IPS-18c (cell line): Measurements from ENCODE around the gene ANKRD55.
"Not testable (repeated sequence)": the region's sequence is repeated elsewhere in the genome, so short reads cannot be mapped to it uniquely, and the experiment has no call there.

Experiments
- H3K4me3 ChIP-seq: 2 replicates; pipeline ENCODE4 v1.7.0; 2013; ENCODE audit warnings: low read depth, mild to moderate bottlenecking, low read length, moderate library complexity; ENCODE audit not compliant: insufficient read depth
- H3K9me3 ChIP-seq: one replicate; pipeline ENCODE4 v1.6.1; 2013; ENCODE audit warnings: mild to moderate bottlenecking, low read length, moderate library complexity; ENCODE audit not compliant: control insufficient read depth, insufficient read depth

ANKRD55 gene

DNA sequence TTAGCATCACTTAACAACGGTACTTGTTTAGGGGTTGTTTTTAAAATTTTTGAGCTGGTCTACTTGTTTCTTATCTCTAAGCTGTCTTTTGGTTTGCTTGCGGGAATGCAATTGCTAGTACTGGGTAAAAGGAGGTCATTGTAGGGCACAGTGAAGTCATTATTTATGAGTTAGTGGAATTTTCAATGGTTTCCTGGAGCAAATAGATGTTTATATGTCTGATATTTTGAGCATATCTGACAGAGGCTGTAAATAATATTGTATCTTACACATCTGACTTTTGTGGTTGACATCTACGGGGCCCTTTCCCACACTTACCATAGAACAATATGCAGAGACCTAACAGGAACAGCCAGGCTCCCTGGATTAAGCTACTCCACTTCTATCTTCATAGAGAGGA, 147.9 kb downstream of the ANKRD55 start:
- Histone ChIP-seq H3K4me3 (no peak overlapping the region), H3K9me3 (no peaks in the 10 kb centered on the region)

DNA sequence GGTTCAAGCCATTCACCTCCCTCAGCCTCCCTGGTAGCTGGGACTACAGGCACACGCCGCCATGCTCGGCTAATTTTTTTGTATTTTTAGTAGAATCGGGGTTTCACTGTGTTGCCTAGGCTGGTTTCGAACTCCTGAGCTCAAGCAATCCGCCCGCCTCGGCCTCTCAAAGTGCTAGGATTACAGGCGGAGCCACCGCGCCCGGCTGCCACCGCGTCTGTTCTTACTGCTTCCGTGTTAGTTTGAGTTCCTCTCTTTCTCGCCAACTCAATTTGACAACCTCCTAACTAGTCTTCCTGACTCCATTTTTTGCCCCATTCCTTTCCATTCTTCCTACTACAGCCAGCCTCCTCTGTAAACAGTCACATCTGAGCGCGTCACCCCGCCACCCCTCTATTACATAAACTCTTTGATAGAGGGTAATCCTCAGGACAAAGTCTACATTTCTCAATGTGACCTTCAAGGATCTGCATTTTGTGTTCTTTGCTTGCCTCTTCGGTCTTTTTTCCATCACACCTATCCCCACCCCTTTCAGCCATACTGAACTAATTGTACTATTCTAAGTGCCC, 149.8 kb downstream of the ANKRD55 start:
- H3K4me3 ChIP-seq: no peak overlapping the region
- no peaks in the 10 kb centered on the region for H3K9me3 ChIP-seq

DNA sequence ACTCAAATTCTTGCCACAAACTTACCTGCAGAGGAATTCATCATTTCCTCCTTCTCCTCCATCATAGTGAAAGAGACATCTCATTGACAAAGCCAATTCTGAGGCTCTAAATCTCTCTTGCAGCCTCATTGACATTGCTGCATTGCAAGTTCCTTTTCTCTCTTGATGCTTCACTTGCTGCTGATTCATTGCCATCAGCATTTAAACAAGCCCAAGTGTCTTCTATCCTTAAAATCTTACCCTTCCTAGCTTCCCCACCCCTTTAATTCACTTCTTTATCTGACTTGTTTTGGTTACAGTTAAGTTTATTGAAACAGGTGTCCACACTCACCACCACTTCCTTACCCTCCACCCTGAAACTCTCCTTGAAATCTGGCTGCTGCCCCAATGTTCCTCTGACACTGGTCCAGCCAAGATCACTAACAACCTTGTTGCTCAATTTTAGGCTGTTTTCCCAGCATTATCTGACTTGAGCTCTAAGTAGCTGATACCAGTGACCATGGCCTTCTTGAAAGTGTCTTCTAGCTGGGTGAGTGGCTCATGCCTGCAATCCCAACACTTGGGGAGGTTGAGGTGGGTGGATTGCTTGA, 152.0 kb downstream of the ANKRD55 start:
- H3K4me3 ChIP-seq, H3K9me3 ChIP-seq: not testable (repeated sequence)

DNA sequence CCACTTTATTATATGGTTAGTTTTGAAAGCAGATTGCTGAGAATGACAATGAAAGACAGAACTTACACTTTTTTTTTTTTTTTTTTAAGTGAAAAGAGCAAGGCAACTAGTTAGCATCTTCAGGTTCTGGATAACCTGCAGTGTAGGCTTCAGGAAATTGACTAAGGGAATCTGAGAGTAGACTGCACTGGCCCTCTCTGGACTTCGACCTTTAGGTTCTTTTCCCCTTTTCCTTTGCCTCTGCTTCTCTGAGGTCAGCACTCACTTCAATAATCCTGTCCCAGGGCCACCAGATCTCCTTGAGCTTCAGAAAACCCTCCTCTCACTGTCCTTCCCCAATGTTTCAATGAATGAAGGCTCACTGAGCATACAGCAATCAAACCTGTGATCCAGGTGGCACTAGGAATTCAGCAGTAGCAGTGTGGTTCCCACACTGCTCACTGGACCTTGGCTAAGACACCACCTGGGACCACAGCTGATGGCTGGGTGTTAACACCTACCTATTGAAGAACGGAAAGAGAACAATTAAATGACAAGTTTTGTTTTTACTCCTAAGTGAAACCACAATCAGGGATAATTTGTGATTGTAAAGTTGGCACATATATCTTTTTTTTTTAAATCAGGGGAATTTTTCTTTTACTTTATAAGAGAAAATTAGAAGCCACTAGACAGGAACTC, 152.6 kb downstream of the ANKRD55 start:
- H3K4me3 ChIP-seq: no peak overlapping the region

DNA sequence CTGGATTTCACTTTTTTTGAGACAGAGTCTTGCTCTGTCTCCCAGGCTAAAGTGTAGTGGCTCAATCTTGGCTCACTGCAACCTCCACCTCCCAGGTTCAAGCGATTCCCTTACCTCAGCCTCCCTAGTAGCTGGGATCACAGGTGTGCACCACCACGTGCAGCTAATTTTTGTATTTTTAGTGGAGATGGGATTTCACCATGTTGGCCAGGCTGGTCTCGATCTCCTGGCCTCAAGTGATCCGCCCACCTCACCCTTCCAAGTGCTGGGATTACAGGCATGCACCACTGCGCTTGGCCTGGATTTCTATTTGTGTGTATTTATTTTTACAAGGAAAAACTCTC, 154.0 kb downstream of the ANKRD55 start:
- H3K9me3 ChIP-seq, H3K4me3 ChIP-seq: not testable (repeated sequence)

More for the DNA sequence above, 152.6 kb downstream of the ANKRD55 start:
- H3K9me3 ChIP-seq: no peaks in the 10 kb centered on the region

DNA sequence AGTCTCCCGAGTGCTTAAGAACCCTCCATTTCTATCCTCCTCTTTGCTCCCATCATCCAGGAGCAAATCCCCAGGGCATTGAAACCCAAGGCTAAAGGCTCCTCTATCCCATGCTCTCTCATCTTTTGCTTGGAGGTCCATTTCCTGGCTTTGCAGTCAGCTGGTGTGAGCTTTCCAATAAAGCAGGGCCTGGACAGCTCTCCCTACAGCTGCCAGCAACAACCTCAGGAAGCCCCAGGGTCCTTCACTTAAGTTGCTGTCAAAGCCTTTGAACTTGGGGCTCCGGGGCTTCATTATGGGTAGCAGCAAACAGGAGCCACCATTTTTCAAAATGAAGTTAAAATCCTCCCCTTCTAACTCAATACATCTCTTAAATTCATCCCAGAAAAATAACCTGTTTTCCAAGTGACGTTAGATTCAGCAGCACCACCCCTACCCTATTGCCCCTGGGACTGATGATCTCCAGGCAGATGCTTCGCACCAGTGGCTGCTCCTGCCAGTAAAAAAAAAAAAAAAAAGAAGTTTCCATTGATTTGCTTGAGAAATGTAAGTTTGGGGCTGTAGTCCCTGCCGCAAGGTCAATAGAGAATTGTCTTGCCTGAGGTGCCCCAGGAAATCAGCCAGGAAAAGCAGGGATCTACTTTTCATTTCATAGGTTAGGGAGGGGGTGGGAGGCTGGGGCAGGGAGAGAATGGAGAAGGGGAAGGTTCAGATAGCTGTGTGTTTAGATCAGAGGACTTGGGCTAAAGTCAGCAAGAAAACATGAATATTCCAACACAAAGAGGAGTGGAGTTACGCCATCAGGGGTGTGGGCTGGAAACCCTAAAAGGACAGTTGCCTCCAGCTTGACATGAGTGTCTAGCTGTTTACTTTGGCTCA, 154.6 kb downstream of the ANKRD55 start:
- Histone ChIP-seq H3K4me3 (no peak overlapping the region), H3K9me3 (no peaks in the 10 kb centered on the region)

DNA sequence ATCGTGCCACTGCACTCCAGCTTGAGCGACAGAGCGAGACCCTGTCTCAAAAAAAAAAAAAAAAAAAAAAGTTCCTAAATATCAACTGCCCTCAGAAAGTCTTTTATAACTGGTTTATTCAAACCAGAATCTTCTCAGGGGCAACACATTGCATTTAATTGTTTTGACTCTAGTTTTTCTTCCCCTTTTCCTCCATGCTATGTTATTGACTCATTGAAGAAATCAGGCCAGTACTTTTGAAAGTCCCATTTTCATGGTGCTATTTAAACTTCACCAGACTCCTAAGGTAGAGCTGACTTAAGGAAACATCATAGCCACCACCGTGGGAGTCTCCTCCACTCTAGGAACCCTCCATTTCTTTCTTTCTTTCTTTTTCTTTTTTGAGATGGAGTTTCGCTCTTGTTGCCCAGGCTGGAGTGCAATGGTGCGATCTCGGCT, 155.3 kb downstream of the ANKRD55 start:
- Histone ChIP-seq H3K4me3 (no peak overlapping the region), H3K9me3 (no peaks in the 10 kb centered on the region)

DNA sequence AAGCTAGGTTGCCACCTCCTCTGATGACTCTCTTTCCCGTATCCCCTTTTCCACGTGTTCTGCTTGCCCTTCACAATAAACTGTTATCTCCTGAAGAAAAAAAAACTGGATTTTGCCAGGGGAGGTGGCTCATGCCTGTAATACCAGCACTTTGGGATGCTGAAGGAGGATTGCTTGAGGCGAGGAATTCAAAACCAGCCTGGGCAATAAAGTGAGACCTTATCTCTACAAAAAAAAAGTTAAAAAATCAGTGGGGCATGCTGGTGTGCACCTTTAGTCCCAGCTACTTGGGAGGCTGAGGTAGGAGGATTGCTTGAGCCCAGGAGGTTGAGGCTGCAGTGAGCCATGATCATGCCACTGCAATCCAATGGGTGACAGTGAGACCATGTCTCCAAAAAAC, 156.6 kb downstream of the ANKRD55 start:
- Histone ChIP-seq H3K9me3 (no peaks in the 10 kb centered on the region), H3K4me3 (no peak overlapping the region)

DNA sequence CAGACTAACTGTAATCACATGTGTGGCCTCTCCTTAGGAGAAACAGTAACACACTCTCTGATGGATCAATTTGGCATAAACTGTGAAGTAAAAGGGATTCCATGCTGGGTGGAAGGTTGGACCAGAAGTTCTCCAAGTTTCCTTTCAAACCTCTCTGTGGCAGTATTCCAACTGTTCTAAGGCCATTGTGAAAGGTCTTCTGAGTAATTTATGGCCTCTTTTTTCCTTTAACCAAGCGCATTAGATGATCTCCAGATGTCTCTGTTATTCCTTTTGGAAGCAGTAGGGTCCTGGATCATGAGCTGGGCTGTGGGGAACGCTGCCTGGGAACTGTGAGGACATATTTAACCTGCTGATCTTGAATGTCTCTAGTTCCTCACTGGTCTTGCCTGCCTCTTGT, 157.8 kb downstream of the ANKRD55 start:
- Histone ChIP-seq H3K4me3 (no peak overlapping the region), H3K9me3 (no peaks in the 10 kb centered on the region)

DNA sequence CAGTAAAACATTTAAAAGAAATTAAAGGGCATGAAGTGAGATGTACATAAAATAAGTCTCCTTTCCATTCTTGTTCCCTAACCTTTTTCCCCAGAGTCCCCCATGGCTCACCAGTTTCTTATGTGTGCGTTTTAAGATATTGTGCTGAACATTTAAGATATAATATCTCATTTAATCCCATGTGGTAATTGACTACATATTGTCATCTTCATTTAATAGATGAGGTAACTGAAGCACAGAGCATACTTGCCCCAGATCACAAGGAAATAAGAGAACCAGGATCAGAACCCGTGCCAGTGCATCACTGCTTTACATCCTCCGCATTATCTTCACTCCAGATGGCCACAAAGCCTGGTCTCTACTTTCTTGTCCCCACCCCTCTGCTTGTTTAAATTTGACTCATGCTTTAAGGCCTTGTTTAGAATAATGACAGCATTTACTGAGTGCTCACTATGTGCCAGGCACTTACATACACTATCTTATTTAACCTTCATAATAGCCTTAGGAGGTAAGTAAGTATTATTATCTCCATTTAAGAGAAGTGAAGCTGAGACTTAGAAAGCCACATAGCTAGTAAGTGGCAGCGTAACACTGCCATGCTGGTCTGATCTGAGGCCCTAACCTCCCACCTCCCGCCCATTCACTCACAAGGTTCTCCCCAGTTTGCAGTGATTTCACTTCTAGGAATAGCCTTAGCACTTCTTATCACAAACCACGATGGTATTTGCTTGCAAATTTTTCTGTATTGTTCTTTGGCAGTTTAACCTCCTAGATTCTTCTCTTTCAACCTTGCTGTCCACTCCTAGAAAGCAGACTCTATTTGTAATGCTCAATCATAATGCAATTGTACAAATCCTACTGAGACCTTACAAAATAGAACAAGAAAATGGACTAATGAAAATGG, 160.0 kb downstream of the ANKRD55 start:
- no peak overlapping the region for H3K4me3 ChIP-seq
- no peaks in the 10 kb centered on the region for H3K9me3 ChIP-seq

DNA sequence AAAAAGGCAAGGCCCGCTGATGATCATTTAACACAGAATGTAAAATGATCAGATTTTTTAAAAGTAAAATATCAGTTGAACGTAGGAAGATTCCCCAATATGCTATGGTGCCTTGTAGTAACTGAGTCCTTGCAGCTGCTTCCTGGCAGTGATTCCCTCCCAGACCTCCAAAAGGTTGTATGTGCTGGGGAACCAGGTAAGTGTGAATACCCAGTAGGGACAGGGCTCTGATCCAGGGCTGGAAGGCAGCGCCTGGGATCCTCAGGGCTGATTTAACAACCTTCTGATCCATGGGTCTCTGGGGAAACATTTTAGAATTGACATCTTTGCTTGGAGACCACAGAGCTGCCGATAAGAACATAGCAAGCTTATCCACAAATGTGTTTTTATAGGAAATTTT, 161.7 kb downstream of the ANKRD55 start:
- H3K4me3 ChIP-seq: no peak overlapping the region

DNA sequence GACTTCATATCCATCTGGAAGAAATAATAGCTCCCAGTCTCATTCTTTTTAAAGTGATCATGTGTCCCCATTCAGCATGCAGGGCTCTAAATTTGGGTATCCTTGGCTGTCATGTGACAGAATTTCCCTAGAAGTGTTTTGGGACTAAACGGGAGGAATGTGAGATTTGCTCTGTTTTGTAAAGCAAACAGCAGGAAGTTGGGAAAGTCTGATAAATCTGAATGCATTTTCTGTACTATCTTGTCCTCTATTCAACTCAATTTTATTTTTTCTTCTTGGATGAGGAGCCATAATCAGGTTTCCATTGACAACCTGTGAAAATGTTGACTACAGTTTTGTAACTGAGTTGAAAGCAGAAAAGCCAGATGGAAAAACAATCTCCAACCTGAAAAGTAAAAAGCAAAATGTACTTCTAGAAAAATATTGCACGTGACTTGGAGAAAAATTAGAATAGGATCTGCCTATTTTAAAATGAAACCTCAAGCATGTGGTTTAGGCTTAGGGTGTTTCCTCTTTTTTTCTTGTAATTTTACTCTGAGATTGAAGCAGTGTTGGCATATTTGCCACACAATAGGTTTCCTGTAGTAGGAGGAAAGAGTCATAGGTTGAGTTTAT, 162.2 kb downstream of the ANKRD55 start:
- no peak overlapping the region for H3K4me3 ChIP-seq
- no peaks in the 10 kb centered on the region for H3K9me3 ChIP-seq

More for the DNA sequence above, 161.7 kb downstream of the ANKRD55 start:
- no peaks in the 10 kb centered on the region for H3K9me3 ChIP-seq

DNA sequence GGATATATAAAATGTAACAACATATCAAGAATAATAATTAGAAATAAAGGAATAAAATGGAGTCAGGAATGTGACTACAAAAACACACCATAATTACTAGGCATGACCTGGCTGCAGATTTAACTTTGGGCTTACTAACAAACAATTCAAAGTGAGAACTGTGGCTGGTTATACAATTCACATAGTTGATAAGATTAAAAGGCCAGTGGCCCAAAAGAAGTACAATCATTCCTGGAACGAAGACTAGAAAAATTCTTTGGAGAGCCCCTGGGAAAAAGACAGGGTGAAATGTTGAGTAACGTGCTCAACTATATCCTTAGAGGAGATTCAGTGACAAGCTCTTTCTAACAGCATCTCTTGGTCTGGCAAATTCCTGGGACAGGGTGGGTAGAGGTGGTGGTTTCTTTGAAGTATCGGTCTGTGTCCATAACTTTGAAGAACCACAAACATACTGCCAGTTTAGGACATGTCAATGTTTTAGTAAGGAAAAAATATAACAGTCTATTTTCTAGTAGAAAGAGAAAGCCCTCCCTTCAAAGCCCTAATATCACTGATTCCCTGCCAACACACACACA, 163.4 kb downstream of the ANKRD55 start:
- Histone ChIP-seq H3K4me3 (no peak overlapping the region), H3K9me3 (no peaks in the 10 kb centered on the region)

DNA sequence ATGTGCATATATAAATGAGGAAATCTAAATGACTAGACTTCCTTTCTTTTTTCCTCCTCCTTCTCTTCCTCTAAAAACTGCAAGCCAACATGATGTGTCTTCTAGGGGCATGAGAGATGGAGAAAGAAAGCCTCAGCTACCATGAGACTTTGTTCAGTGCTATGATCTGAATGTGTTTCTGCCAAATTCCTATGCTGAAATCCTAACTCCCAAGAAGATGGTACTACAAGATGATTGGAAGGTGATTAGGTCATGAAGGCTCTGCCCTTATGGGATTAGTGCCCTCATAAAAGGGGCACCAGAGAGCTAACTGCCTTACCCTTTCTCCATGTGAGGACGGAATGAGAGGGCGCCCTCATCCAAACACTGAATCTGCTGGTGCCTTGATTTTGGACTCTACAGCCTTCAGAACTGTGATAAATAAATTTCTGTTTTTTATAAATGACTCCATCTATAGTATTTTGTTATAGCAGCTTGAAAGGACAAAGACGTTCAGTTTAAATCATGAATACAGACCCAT, 166.1 kb downstream of the ANKRD55 start:
- Histone ChIP-seq H3K9me3 (no peaks in the 10 kb centered on the region), H3K4me3 (no peak overlapping the region)

DNA sequence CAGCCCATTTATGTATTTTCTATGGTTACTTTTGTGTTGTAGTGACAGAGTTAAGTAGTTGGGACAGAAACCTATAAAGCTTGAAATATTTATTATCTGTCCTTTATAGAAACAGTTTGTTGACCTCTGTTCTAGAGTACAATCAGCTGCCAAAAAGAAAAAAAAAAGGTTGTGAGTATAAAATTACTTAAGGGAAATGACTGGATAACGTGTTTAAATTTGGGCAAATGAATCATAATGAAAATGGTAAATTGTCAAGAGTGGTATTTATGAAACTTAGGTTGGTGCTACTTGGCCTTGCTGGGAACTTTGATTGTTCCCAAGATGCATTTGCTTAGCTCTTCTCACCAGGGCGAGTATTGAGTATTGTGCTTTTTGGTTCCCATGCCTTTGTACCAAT, 168.1 kb downstream of the ANKRD55 start:
- Histone ChIP-seq H3K9me3 (no peaks in the 10 kb centered on the region), H3K4me3 (no peak overlapping the region)
